ENCODE results near the gene UHRF1.

Gene UHRF1

GRCh38 chr19:4970558-4971423 is 61.5 kb downstream of the UHRF1 start:
- TF ChIP-seq CTCF (IDR thresholded peaks at IDR 0.05), result no peak

GRCh38 chr19:4971424-4971793 is 62.1 kb downstream of the UHRF1 start:
- no peak for TF ChIP-seq CTCF (IDR thresholded peaks at IDR 0.05)

- TF ChIP-seq CTCF (IDR thresholded peaks at IDR 0.05), result no peak
Measured at GRCh38 chr19:4971816-4972495, 62.7 kb downstream of the UHRF1 start.

GRCh38 chr19:4972509-4973230 is 63.4 kb downstream of the UHRF1 start:
- no peak for TF ChIP-seq CTCF (IDR thresholded peaks at IDR 0.05)

GRCh38 chr19:4974880-4975469 is 65.7 kb downstream of the UHRF1 start:
- TF ChIP-seq CTCF (IDR thresholded peaks at IDR 0.05), result no peak

GRCh38 chr19:4976401-4977298 is 67.3 kb downstream of the UHRF1 start:
- TF ChIP-seq CTCF (IDR thresholded peaks at IDR 0.05), result peak; percentile 56
